Neural cell (in vitro differentiated cells): ENCODE data around the gene ERICH4. TPM values are rescaled to one million over a fixed set of nuclear protein-coding genes. Genes with fewer than 3 reads are reported as not detected.

Experiments used
- H2AFZ ChIP-seq: fragments of 200-600, 300-800 bp; sonication (generic), shearing (Covaris generic); 2 replicates; pipeline ENCODE4 v1.6.0; 2014; ENCODE audit warnings: low read depth, mild to moderate bottlenecking, antibody characterized with exemption, low read length, moderate library complexity
- H3F3A ChIP-seq: fragments of 200-600 bp; shearing (Covaris generic); 2 replicates; pipeline ENCODE4 v1.6.1; 2016; ENCODE audit warnings: mild to moderate bottlenecking, moderate library complexity, mixed read lengths, antibody characterized with exemption, low read length; ENCODE audit not compliant: insufficient read depth, poor library complexity, severe bottlenecking
- H3K27ac ChIP-seq: fragments of 200-600, 300-800 bp; sonication (generic), shearing (Covaris generic); 2 replicates; pipeline ENCODE4 v1.5.1; 2014; ENCODE audit warnings: mild to moderate bottlenecking, low read length, moderate library complexity
- H3K27me3 ChIP-seq: fragments of 300-800, 200-600 bp; sonication (generic), shearing (Covaris generic); 2 replicates; pipeline ENCODE4 v1.6.0; 2014; ENCODE audit warnings: mild to moderate bottlenecking, low read depth, low read length, moderate library complexity; ENCODE audit not compliant: insufficient read depth
- H3K36me3 ChIP-seq: fragments of 300-800, 200-600 bp; sonication (generic), shearing (Covaris generic); 2 replicates; pipeline ENCODE4 v1.5.1; 2014; ENCODE audit warnings: mild to moderate bottlenecking, antibody characterized with exemption, low read length, moderate library complexity; ENCODE audit not compliant: insufficient read depth
- H3K4me2 ChIP-seq: fragments of 300-800, 200-600 bp; sonication (generic), shearing (Covaris generic); 2 replicates; pipeline ENCODE4 v1.6.0; 2014; ENCODE audit warnings: mild to moderate bottlenecking, low read length
- H3K4me3 ChIP-seq: fragments of 300-800, 200-600 bp; sonication (generic), shearing (Covaris generic); 2 replicates; pipeline ENCODE4 v1.5.1; 2014; ENCODE audit warnings: mild to moderate bottlenecking, low read length, moderate library complexity
- H3K79me2 ChIP-seq: fragments of 200-600 bp; shearing (Covaris generic); replicated peaks from 2 replicates; pipeline ENCODE4 v1.6.0; 2014; ENCODE audit warnings: mild to moderate bottlenecking, low read length, moderate library complexity; ENCODE audit not compliant: insufficient read depth
- H3K9ac ChIP-seq: fragments of 300-800, 200-600 bp; sonication (generic), shearing (Covaris generic); 2 replicates; pipeline ENCODE4 v1.6.1; 2016; ENCODE audit warnings: mild to moderate bottlenecking, low read length, mixed read lengths
- H3K9me2 ChIP-seq: fragments of 200-600 bp; shearing (Covaris generic); 2 replicates; pipeline ENCODE4 v1.6.1; 2016; ENCODE audit warnings: mild to moderate bottlenecking, low read length, mixed read lengths; ENCODE audit not compliant: insufficient read depth
- H3K9me3 ChIP-seq: fragments of 200-600, 300-800 bp; sonication (generic), shearing (Covaris generic); 2 replicates; pipeline ENCODE4 v1.6.1; 2016; ENCODE audit warnings: mild to moderate bottlenecking, mixed run types, low read length, moderate library complexity, mixed read lengths
- H4K20me1 ChIP-seq: fragments of 200-600 bp; shearing (Covaris generic); 2 replicates; pipeline ENCODE4 v1.6.1; 2016; ENCODE audit warnings: mild to moderate bottlenecking, mixed run types; ENCODE audit not compliant: insufficient read depth
- CTCF ChIP-seq: fragments of 450-650 bp; IDR thresholded peaks from 2 replicates; pipeline ENCODE4 v1.5.1; 2014; ENCODE audit warnings: antibody characterized with exemption, mild to moderate bottlenecking, moderate library complexity; ENCODE audit not compliant: poor library complexity, severe bottlenecking
- EP300 ChIP-seq: fragments of 450-650 bp; conservative IDR thresholded peaks from 2 replicates; pipeline ENCODE4 v1.6.1; 2014; ENCODE audit warnings: antibody characterized with exemption, mild to moderate bottlenecking, moderate library complexity; ENCODE audit not compliant: poor library complexity, severe bottlenecking
- EZH2 ChIP-seq: fragments of 200-600, 300-800 bp; shearing (Covaris generic), sonication (generic); IDR thresholded peaks from 2 replicates; pipeline ENCODE4 v1.6.1; 2014; ENCODE audit warnings: antibody characterized with exemption, low read length, borderline replicate concordance, mild to moderate bottlenecking; ENCODE audit not compliant: insufficient read depth, poor library complexity, severe bottlenecking
- MXI1 ChIP-seq: fragments of 450-650 bp; conservative IDR thresholded peaks from 2 replicates; pipeline ENCODE4 v1.6.1; 2014; ENCODE audit warnings: antibody characterized with exemption, mild to moderate bottlenecking; ENCODE audit not compliant: poor library complexity, severe bottlenecking
- POLR2AphosphoS5 ChIP-seq: IDR thresholded peaks from 2 replicates; pipeline ENCODE4 v1.6.1; 2012
- RAD21 ChIP-seq: fragments of 450-650 bp; conservative IDR thresholded peaks from 2 replicates; pipeline ENCODE4 v1.6.1; 2014; ENCODE audit warnings: antibody characterized with exemption, mild to moderate bottlenecking, moderate library complexity
- REST ChIP-seq: IDR thresholded peaks from 2 replicates; pipeline ENCODE4 v1.6.1; 2012; ENCODE audit warnings: borderline replicate concordance
- SMC3 ChIP-seq: fragments of 450-650 bp; conservative IDR thresholded peaks from 2 replicates; pipeline ENCODE4 v1.6.1; 2014; ENCODE audit warnings: antibody characterized with exemption, mild to moderate bottlenecking, moderate library complexity; ENCODE audit not compliant: poor library complexity
- TAF1 ChIP-seq: IDR thresholded peaks from 2 replicates; pipeline ENCODE4 v1.6.1; 2012; ENCODE audit warnings: low read depth
- polyA plus RNA-seq: library from polyadenylated mRNA; depleted of rRNA; stranded (reverse); fragments of >200 nt; gene quantifications from 2 replicates; pipeline ENCODE4 v1.2.3, GENCODE V29; 2014

Gene ERICH4
- polyA plus RNA-seq, 1 donor from 2014 or later, result not detected

GRCh38 chr19:41416194-41416674 lies 26.7 kb upstream of the ERICH4 start:
- H2AFZ ChIP-seq, result no peak overlapping the region
- no peaks in the 10 kb centered on the region for H3F3A ChIP-seq
- no peaks in the 10 kb centered on the region for H3K27me3 ChIP-seq
- no peak for TF ChIP-seq SMC3
- no peak for TF ChIP-seq TAF1
- TF ChIP-seq POLR2AphosphoS5, result no peak
- TF ChIP-seq REST, result no peak
- TF ChIP-seq RAD21, result no peak
- no peak for TF ChIP-seq EP300
- no peak for TF ChIP-seq MXI1
- TF ChIP-seq CTCF, result no peak
- TF ChIP-seq EZH2, result no peak
- no peaks in the 10 kb centered on the region for H4K20me1 ChIP-seq
- H3K79me2 ChIP-seq, result no peaks in the 10 kb centered on the region
- H3K4me2 ChIP-seq, result no peak overlapping the region
- H3K27ac ChIP-seq, result no peak overlapping the region
- H3K9me3 ChIP-seq, result no peaks in the 10 kb centered on the region
- no peaks in the 10 kb centered on the region for H3K9me2 ChIP-seq
- H3K36me3 ChIP-seq, result peaks cover 3% of the 10 kb centered on the region
- no peak overlapping the region for H3K4me3 ChIP-seq
- no peak overlapping the region for H3K9ac ChIP-seq

GRCh38 chr19:41420101-41420880 lies 22.7 kb upstream of the ERICH4 start:
- Histone ChIP-seq H3K9me3 (no peaks in the 10 kb centered on the region), H3K27ac (no peak overlapping the region), H3K4me3 (no peak overlapping the region), H3K36me3 (peaks cover 3% of the 10 kb centered on the region), H3K27me3 (no peaks in the 10 kb centered on the region), H3K9ac (no peak overlapping the region), H3K4me2 (no peak overlapping the region), H3K9me2 (no peaks in the 10 kb centered on the region), H4K20me1 (no peaks in the 10 kb centered on the region), H3F3A (no peaks in the 10 kb centered on the region), H2AFZ (no peak overlapping the region), H3K79me2 (no peaks in the 10 kb centered on the region)
- TF ChIP-seq EP300 (no peak), EZH2 (no peak)
